Measurements from ENCODE around the gene CD9. TPM values are rescaled to one million over a fixed set of nuclear protein-coding genes. Genes with fewer than 3 reads are reported as not detected.
A peak's percentile ranks its signal among the peaks of the same experiment; 100 is the strongest.

The CD9 gene
- total RNA-seq, 2 donors from 2014 or later: 33.5 to 99.1 TPM

DNA sequence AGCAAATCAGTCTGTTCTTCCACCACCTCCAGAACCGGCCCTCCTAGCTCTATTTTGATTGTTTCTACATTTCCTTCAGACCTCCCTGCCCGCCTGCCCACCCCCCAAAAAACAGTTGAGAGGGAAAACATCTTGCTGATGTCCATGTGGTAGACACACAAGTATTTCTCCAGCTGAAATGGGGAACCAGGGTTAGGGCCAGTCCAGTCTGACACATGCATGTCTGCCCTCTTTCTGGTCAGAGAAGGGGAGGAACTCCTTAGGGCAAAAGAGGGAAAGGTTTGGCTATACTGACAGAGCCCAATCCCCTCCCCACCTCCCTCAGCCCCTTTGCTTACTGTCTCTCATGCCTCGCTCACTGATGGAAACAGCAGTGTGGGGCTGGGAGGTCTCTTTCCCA, 3.4 kb downstream of the CD9 start:
- 92 to 100% methylated on average over 2 to 3 of the region's 3 CpGs for WGBS, 2 experiments (ENCODE audit: insufficient coverage in 1 of 2, insufficient read length in 1 of 2)
- Mint-ChIP-seq H3K4me1 (peaks cover 43% of the 10 kb centered on the region), H3K9me3 (no peaks in the 10 kb centered on the region), H3K27me3 (ENCODE audit: insufficient read depth) (peaks cover 13% of the 10 kb centered on the region), H3K4me3 (no peak overlapping the region), H3K27ac (no peak overlapping the region), H3K36me3 (ENCODE audit: low read depth) (peaks cover 2% of the 10 kb centered on the region)
- H3K4me3 ChIP-seq (ENCODE audit: low read length): no peak overlapping the region
- H3K27ac ChIP-seq (ENCODE audit: low read depth, low read length): no peak overlapping the region
- no peaks in the 10 kb centered on the region for H3K9me3 ChIP-seq (ENCODE audit: control insufficient read depth, low read length)
- H3K27me3 ChIP-seq (ENCODE audit: control insufficient read depth, insufficient read depth, low read length, poor library complexity, severe bottlenecking): peaks cover 40% of the 10 kb centered on the region
- no peaks in the 10 kb centered on the region for H3K4me1 ChIP-seq (ENCODE audit: control insufficient read depth, insufficient read depth, low read length)
- TF ChIP-seq, protein P1, sequence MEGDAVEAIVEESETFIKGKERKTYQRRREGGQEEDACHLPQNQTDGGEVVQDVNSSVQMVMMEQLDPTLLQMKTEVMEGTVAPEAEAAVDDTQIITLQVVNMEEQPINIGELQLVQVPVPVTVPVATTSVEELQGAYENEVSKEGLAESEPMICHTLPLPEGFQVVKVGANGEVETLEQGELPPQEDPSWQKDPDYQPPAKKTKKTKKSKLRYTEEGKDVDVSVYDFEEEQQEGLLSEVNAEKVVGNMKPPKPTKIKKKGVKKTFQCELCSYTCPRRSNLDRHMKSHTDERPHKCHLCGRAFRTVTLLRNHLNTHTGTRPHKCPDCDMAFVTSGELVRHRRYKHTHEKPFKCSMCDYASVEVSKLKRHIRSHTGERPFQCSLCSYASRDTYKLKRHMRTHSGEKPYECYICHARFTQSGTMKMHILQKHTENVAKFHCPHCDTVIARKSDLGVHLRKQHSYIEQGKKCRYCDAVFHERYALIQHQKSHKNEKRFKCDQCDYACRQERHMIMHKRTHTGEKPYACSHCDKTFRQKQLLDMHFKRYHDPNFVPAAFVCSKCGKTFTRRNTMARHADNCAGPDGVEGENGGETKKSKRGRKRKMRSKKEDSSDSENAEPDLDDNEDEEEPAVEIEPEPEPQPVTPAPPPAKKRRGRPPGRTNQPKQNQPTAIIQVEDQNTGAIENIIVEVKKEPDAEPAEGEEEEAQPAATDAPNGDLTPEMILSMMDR (conservative IDR thresholded peaks at IDR 0.05): no peak
- DNase-seq: no peak
- H3K9ac ChIP-seq (ENCODE audit: extremely low read depth, low read length, poor library complexity, severe bottlenecking): no peak overlapping the region
- H3K36me3 ChIP-seq (ENCODE audit: control insufficient read depth, insufficient read depth, low read length): no peaks in the 10 kb centered on the region

DNA sequence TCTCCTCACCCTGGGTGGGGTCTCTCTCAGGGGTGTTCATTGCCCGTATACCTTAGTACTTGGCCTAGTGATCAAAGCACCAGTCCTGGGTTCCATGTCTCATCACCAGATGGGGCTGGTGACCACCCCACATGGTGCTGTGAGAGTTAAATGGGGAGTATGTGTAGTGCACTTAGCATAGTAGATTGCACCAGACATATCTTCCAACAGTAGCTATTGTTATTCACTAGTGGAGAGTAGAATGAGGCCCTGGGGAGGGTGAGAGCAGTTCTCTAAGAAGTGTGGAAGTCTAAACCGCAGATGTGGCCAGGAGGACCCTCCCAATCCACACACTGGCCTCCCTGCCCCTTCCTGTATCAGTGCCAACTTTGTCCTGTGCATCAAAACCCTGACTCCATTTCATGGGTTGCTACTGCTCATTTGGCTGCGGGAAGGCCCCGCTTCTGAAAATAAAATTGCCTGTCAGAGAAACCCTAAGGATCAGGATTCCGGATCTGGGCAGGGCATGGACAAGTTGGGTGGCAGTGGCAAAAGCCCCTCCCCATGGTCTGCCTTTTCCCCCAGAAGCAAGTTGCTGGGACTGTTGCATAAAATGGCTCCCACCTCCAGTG, 4.4 kb downstream of the CD9 start:
- Mint-ChIP-seq H3K4me3 (no peak overlapping the region), H3K9me3 (no peaks in the 10 kb centered on the region), H3K36me3 (ENCODE audit: low read depth) (peaks cover 6% of the 10 kb centered on the region), H3K27me3 (ENCODE audit: insufficient read depth) (peaks cover 3% of the 10 kb centered on the region), H3K27ac (peak overlapping the region; percentile 67), H3K4me1 (peaks cover 37% of the 10 kb centered on the region)
- Histone ChIP-seq H3K36me3 (ENCODE audit: control insufficient read depth, insufficient read depth, low read length) (no peaks in the 10 kb centered on the region), H3K27me3 (ENCODE audit: control insufficient read depth, insufficient read depth, low read length, poor library complexity, severe bottlenecking) (peaks cover 29% of the 10 kb centered on the region), H3K9ac (ENCODE audit: extremely low read depth, low read length, poor library complexity, severe bottlenecking) (no peak overlapping the region), H3K4me3 (ENCODE audit: low read length) (no peak overlapping the region), H3K4me1 (ENCODE audit: control insufficient read depth, insufficient read depth, low read length) (no peaks in the 10 kb centered on the region), H3K27ac (ENCODE audit: low read depth, low read length) (peak overlapping the region; percentile 57), H3K9me3 (ENCODE audit: control insufficient read depth, low read length) (no peaks in the 10 kb centered on the region)
- WGBS, 2 experiments (ENCODE audit: insufficient coverage in 1 of 2, insufficient read length in 1 of 2): 83 to 100% methylated on average over 4 to 5 of the region's 5 CpGs
- no peak for DNase-seq
- TF ChIP-seq, protein P1 (conservative IDR thresholded peaks at IDR 0.05): peak; percentile 56

DNA sequence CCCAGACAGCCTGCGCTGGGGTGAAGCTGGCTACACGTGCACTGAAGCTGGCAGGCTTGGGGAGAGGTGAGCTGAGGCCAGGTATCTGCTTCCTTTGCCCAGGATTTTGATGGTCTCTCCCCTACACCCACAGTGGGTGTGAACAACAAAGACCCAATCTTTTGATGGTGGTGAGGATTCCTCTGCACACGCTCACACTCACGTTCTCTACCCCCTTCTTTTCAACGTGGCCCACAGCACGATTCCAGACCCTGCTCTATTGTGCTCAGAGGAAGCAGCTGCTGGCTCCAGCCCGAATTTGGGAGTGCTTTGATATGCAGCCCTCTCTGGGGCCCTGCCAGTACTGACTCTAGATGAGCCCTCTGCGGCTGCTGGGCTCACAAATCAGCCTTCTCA, 4.9 kb downstream of the CD9 start:
- no peak overlapping the region for H3K4me3 Mint-ChIP-seq
- 14 to 43% methylated on average over 2 to 8 of the region's 8 CpGs for WGBS, 2 experiments (ENCODE audit: insufficient coverage in 1 of 2, insufficient read length in 1 of 2)

More for the DNA sequence above, 4.9 kb downstream of the CD9 start:
- H3K4me1 Mint-ChIP-seq: peaks cover 39% of the 10 kb centered on the region
- Histone ChIP-seq H3K27ac (ENCODE audit: low read depth, low read length) (peak overlapping the region; percentile 57), H3K4me1 (ENCODE audit: control insufficient read depth, insufficient read depth, low read length) (no peaks in the 10 kb centered on the region), H3K9ac (ENCODE audit: extremely low read depth, low read length, poor library complexity, severe bottlenecking) (no peak overlapping the region), H3K36me3 (ENCODE audit: control insufficient read depth, insufficient read depth, low read length) (no peaks in the 10 kb centered on the region), H3K9me3 (ENCODE audit: control insufficient read depth, low read length) (no peaks in the 10 kb centered on the region), H3K4me3 (ENCODE audit: low read length) (no peak overlapping the region), H3K27me3 (ENCODE audit: control insufficient read depth, insufficient read depth, low read length, poor library complexity, severe bottlenecking) (peaks cover 28% of the 10 kb centered on the region)
- TF ChIP-seq, protein P1 (conservative IDR thresholded peaks at IDR 0.05): no peak
- no peaks in the 10 kb centered on the region for H3K9me3 Mint-ChIP-seq
- H3K27ac Mint-ChIP-seq: peak overlapping the region; percentile 67
- peaks cover 6% of the 10 kb centered on the region for H3K36me3 Mint-ChIP-seq (ENCODE audit: low read depth)
- peaks cover 2% of the 10 kb centered on the region for H3K27me3 Mint-ChIP-seq (ENCODE audit: insufficient read depth)
- peak; percentile 88 for DNase-seq

All from endodermal cell (in vitro differentiated cells).